Heart left ventricle (tissue), 13 donors: ENCODE data around the gene IRF2.

Source experiments
- POLR2A ChIP-seq, 2 donors: fragments of 450-650 bp; IDR thresholded peaks; one replicate each; pipeline ENCODE4 v1.6.1; 2017; ENCODE audit warnings: antibody characterized with exemption in 2 of 2, mild to moderate bottlenecking in 2 of 2, moderate library complexity in 2 of 2
- TF ChIP-seq, protein P1 (sequence below), 12 donors: fragments of 200-600 bp; sonication (generic) in 4 of 12; IDR thresholded peaks; one replicate each; pipeline versions ENCODE4 v1.5.0 to v1.8.0; 2018 to 2022; ENCODE audit warnings: antibody characterized with exemption in 12 of 12, mild to moderate bottlenecking in 5 of 12
- donor health status: ischemic (EF 13 %, LVEDD 7.1; RV severe dilation, severe dysfunction).
- donor health status: DM: no; HTN: yes; CAD: no.
- donor health status: DM: no; HTN: no; CAD: no.
- donor health status: ischemic (EF 25% LVEDD 6.9; RV normal size, moderate dysfunction).
- donor health status: ischemic (EF 25% LVEDD 5.7; RV mildly dilated, moderate dysfunction).
- donor health status: ischemic (EF 35%, LVEDD 5.7; RV mildly dilated, moderate dysfunction).
- donor health status: nonischemic (EF 11% LVEDD 7.7; RV severe dilation, severe dysfunction).
- donor health status: DM: yes; HTN: yes; CAD: no.
- donor health status: PGD.
- donor health status: ischemic (EF 29% LVEDD 5.4; RV normal size, mild dysfunction).
- donor health status: nonischemic (EF 23%, LVEDD 6.1; RV moderate dilation, normal function).

DNA sequence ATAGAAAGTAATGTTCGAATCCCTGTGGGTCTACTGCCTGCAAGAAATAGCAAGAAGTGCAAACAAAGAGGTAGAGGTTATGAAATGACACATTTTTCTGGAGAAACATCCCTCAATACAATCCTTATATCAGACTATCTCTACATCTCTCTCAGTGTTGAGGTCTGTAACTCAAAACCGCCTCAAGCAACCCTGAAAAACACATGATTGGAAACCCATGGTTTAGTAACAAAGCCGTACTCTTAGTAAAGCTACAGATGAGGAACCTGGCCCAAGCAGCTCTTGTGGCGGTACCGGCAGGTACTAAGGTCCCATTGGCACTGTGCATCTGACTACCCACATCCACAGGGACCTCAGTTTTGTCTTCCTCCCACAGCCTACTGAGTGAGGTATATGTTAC, 53.9 kb downstream of the IRF2 start:
- TF ChIP-seq, protein P1, sequence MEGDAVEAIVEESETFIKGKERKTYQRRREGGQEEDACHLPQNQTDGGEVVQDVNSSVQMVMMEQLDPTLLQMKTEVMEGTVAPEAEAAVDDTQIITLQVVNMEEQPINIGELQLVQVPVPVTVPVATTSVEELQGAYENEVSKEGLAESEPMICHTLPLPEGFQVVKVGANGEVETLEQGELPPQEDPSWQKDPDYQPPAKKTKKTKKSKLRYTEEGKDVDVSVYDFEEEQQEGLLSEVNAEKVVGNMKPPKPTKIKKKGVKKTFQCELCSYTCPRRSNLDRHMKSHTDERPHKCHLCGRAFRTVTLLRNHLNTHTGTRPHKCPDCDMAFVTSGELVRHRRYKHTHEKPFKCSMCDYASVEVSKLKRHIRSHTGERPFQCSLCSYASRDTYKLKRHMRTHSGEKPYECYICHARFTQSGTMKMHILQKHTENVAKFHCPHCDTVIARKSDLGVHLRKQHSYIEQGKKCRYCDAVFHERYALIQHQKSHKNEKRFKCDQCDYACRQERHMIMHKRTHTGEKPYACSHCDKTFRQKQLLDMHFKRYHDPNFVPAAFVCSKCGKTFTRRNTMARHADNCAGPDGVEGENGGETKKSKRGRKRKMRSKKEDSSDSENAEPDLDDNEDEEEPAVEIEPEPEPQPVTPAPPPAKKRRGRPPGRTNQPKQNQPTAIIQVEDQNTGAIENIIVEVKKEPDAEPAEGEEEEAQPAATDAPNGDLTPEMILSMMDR (IDR thresholded peaks at IDR 0.05): no peak
- TF ChIP-seq POLR2A (IDR thresholded peaks at IDR 0.05): no peak
